ENCODE measurements around the gene ENOX1.

ENOX1 gene

GRCh38 chr13:43528992-43529391, 257.8 kb downstream of the ENOX1 start:
- DNase-seq = no peak

- no peak for DNase-seq
These were observed 264.0 kb downstream of the ENOX1 start for GRCh38 chr13:43522788-43523187.

DNA sequence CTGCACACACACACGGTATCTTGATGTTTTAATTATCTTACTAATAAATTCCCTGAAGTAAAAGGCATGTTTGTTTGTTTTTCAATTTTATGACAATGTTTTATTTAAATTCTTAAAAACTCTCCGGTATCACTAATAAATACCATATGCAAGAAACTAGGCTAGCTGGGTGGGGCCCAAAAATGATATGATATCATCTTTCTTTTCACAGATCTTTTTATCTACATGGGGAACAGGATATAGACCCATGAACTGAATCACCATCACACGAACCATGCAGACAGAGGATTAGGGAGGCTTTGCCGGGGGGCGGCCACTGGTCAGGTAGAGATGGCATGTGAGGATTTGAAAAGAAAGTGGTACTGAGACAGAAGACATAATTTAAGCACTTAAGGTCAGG, 266.4 kb downstream of the ENOX1 start:
- DNase-seq = no peak

DNA sequence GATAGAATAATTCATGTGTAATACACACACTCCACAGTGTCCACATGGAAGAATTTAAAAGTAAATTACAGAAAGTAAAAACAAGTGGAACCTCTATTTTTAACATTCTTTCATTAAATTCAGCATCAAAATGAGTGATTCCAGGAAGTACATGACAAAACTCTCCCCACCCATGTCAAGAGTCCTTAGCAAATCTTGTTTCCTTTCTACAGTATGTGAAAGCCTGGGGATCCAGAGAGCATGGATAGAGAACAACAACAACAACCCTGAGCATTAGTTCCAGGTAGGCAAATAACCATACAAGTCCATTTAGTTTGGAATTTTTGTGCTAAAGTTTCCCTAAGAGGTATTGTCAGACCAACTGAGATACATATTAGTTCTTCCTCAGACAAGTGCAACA, 267.9 kb downstream of the ENOX1 start:
- DNase-seq = no peak

DNA sequence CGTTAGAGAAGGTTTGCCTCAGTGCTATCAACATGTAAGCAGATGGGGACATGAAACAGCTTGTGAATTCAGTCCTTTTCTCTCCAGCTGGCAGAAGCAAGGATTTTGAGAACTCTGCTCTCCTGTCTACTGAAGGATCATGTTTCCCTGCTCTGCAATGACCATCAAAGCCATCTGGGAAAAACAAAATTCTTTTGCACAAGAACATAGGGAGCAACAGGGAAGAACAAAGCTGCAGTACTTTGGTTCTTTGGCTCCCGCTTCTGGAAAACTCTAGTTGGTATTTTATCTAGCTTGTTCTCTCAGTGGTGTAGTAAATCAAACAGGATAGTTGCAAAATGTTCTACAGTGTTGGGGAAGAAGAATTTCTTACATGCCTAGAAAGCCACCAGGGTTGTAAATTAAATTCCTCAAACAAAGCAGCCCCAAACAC, 270.4 kb downstream of the ENOX1 start:
- no peak for DNase-seq

DNA sequence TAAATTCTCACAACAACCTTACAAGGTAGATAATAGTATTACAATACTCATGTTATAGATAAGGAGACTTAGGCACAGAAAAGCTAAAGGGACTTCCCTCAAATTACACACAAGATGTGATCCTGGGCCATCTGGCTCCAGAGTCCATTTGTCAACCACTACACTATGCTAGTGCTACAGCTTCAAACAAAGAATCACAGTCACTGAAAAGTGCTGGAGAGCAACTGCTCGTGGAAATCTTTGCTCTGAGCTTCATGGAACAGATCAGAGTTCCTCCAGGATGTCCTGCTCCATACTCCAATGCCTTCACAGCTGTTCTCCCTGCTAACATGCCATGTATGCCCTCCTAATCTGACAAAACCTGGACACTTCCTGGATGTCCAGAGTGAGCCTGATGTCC, 271.2 kb downstream of the ENOX1 start:
- no peak for DNase-seq

DNA sequence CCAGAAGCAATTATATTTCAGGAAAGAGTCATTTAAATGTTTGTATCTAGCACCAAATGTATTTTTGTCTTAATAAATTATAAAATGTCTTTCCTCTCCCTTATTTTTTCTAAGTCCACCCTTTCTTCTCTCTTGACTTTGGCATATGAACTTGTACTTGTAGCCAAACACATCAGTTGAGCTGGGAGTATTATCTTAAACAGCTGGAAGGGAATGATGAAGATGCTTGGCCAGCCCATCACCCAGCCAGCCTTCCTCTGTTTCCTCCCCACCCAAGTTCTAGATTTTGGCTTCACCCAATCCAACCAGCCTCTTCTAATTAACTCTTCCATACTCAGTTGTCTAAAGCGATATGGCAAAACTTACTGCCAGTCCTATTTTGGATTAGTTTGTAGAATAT, 272.5 kb downstream of the ENOX1 start:
- DNase-seq = no peak

- no peak for DNase-seq
These were observed 274.6 kb downstream of the ENOX1 start for GRCh38 chr13:43512221-43512620.

- no peak for DNase-seq
These were observed 275.5 kb downstream of the ENOX1 start for GRCh38 chr13:43510956-43511901.

- no peak for DNase-seq
These were observed 291.0 kb downstream of the ENOX1 start for GRCh38 chr13:43495732-43496131.

DNA sequence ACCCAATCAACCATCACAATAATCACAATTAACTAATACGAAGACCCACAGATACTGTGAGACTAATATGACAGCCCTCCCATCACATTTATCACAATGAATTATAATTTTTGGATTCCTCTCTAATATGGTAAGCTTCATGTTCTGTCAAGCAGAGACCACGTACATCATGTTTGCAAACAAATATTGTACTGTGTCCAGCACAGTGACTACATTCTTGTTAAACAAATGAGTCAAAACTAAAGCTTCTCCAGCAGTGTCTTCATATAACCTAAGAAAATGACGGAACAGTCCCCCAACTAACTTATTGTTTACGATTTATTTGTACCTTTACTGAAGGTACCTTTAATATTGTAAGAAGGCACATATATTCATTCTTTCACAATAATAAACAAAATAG, 292.6 kb downstream of the ENOX1 start:
- DNase-seq = no peak

GRCh38 chr13:43493496-43494000, 293.2 kb downstream of the ENOX1 start:
- no peak for DNase-seq

- no peak for DNase-seq
These were observed 294.0 kb downstream of the ENOX1 start for GRCh38 chr13:43492745-43493144.

DNA sequence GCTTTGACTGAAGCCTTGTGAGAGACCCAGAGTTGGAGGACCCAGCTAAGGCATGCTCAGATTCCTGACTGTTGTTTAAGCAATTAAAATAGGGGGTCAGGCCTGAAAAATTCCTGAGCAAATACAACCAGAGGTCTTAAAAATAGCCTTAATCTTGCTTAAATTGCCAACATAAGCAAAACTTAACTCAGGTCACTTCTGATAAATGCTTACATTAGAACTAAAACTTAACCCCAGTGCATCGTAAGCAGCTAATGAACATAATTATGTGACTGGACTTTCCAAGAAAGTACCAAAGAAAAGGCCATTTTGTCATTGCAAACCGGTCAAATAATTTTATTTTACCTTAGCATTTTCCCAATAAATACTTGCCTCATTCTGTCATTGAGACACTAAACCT, 294.5 kb downstream of the ENOX1 start:
- DNase-seq = no peak

DNA sequence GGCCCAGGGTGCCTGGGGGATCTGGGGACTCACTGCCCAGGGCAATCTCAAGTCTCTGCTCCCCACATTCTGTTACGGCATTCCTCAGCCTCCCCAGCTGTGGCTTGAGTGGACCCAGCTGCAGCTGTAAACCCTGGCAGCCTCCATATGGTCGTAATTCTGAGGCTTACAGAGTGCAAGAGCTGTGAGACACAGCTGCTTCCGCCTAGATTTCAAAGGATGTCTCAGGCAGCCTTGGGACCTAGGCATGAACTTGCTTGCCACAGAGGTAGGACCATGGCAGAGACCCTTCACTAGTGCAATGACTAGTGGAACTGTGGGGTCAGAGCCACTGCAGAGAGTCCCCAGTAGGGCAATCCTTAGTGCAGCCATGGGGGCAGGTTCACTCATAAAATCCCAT, 297.5 kb downstream of the ENOX1 start:
- no peak for DNase-seq

GRCh38 chr13:43487885-43488284, 298.9 kb downstream of the ENOX1 start:
- DNase-seq = no peak

GRCh38 chr13:43487461-43487860, 299.3 kb downstream of the ENOX1 start:
- DNase-seq = no peak

GRCh38 chr13:43484432-43485225, 302.1 kb downstream of the ENOX1 start:
- DNase-seq = no peak

DNA sequence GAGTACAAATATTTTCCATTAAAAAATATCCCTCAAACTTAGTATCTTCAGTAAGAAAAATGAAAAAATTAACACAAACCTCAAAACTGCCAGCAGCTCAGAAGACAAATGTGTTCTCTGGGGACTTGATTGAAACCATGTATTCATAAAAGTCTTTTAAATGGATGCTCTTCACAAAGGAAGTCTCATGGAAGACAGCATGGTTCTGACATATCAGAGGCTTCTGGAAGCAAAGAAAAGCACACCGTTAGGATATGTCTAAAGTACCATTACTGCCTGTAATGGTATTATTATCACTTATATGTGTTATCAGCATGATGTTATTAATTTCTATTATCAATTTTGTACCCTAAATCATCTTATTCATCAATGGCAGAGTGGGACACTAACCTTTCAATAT, 302.8 kb downstream of the ENOX1 start:
- DNase-seq = no peak

- DNase-seq = no peak
These were observed 304.1 kb downstream of the ENOX1 start for GRCh38 chr13:43482641-43483040.

- no peak for DNase-seq
These were observed 304.7 kb downstream of the ENOX1 start for GRCh38 chr13:43482026-43482425.

- no peak for DNase-seq
These were observed 307.9 kb downstream of the ENOX1 start for GRCh38 chr13:43478902-43479301.

DNA sequence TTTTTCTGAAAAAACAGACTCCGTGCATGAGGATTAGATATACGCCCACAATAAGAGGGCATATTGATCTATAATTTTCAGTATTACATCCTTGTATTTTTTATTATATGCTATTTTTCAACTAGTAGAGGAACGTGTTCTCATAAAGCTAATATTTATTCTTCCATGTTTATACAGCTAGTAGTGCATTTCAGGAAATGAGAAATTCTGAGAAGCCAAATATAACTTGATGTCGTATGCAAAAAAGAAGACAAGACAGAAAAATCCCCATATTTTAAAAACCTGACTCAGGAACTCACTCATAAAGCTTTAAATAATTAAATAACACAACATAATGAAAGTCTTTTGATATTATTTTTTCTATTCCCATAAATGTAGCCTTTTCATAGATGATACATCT, 308.6 kb downstream of the ENOX1 start:
- DNase-seq = no peak

GRCh38 chr13:43475140-43475539, 311.6 kb downstream of the ENOX1 start:
- no peak for DNase-seq

Data from DMS79 (cell line).